Smooth muscle cell (in vitro differentiated cells): ENCODE data around the gene GRIK2. TPM values are rescaled to one million over a fixed set of nuclear protein-coding genes. Genes with fewer than 3 reads are reported as not detected.

Source experiments
- DNase-seq: peaks from one replicate; lab custom pipeline; 2025; ENCODE audit not compliant: unreplicated experiment; lab: John Stamatoyannopoulos, UW
- H2AFZ ChIP-seq: fragments of 200-600 bp; sonication (generic); 2 replicates; pipeline ENCODE4 v1.6.0; 2016; ENCODE audit warnings: antibody characterized with exemption, low read depth, mild to moderate bottlenecking
- H3F3A ChIP-seq: fragments of 200-600 bp; sonication (generic); 2 replicates; pipeline ENCODE4 v1.6.0; 2017; ENCODE audit warnings: antibody characterized with exemption, low read depth
- H3K27ac ChIP-seq: fragments of 200-600 bp; sonication (generic); 2 replicates; pipeline ENCODE4 v1.5.1; 2016; ENCODE audit warnings: low read depth, mild to moderate bottlenecking
- H3K27me3 ChIP-seq: fragments of 200-600 bp; sonication (generic); 2 replicates; pipeline ENCODE4 v1.6.1; 2016; ENCODE audit warnings: low read depth, mild to moderate bottlenecking
- H3K36me3 ChIP-seq: fragments of 200-600 bp; sonication (generic); 2 replicates; pipeline ENCODE4 v1.5.1; 2016; ENCODE audit warnings: low read depth
- H3K4me1 ChIP-seq: fragments of 200-600 bp; sonication (generic); 2 replicates; pipeline ENCODE4 v1.5.1; 2016; ENCODE audit warnings: low read depth
- H3K4me2 ChIP-seq: fragments of 200-600 bp; sonication (generic); 2 replicates; pipeline ENCODE4 v1.6.0; 2016; ENCODE audit warnings: mild to moderate bottlenecking
- H3K4me3 ChIP-seq: fragments of 200-600 bp; sonication (generic); 2 replicates; pipeline ENCODE4 v1.5.1; 2016; ENCODE audit warnings: mild to moderate bottlenecking
- H3K79me2 ChIP-seq: fragments of 200-600 bp; sonication (generic); 2 replicates; pipeline ENCODE4 v1.6.0; 2016; ENCODE audit warnings: low read depth, mild to moderate bottlenecking
- H3K9ac ChIP-seq: fragments of 200-600 bp; sonication (generic); 2 replicates; pipeline ENCODE4 v1.6.0; 2016; ENCODE audit warnings: low read depth
- H3K9me3 ChIP-seq: fragments of 200-600 bp; sonication (generic); replicated peaks from 2 replicates; pipeline ENCODE4 v1.5.1; 2016; ENCODE audit warnings: low read depth
- H4K20me1 ChIP-seq: fragments of 200-600 bp; sonication (generic); 2 replicates; pipeline ENCODE4 v1.6.0; 2016; ENCODE audit warnings: low read depth
- WGBS: methylation state at CpG from one replicate; pipeline ENCODE4 v1.1.7; 2016; ENCODE audit warnings: low lambda C conversion rate; 5-methylcytosine and 5-hydroxymethylcytosine counted together
- polyA plus RNA-seq: library from polyadenylated mRNA; unstranded; fragments of >200 nt; fragmentation: Nextera tagmentation; extraction: Ambion mirVana; gene quantifications from 2 replicates; pipeline ENCODE4 v1.2.1, GENCODE V29; 2016
- total RNA-seq: library from RNA; depleted of rRNA; stranded (reverse); fragments of >200 nt; gene quantifications from 2 replicates; pipeline ENCODE4 v1.2.3, GENCODE V29; 2014
- TF ChIP-seq, protein P1 (sequence below): fragments of 200-600 bp; sonication (generic); IDR thresholded peaks from 2 replicates; pipeline ENCODE4 v1.5.1; 2017; ENCODE audit warnings: borderline replicate concordance, mild to moderate bottlenecking, antibody characterized with exemption; ENCODE audit not compliant: insufficient read depth, poor library complexity, severe bottlenecking

The GRIK2 gene
- total and polyA plus RNA-seq, 2 experiments from 2014 or later = 10.0 to 23.6 TPM

DNA sequence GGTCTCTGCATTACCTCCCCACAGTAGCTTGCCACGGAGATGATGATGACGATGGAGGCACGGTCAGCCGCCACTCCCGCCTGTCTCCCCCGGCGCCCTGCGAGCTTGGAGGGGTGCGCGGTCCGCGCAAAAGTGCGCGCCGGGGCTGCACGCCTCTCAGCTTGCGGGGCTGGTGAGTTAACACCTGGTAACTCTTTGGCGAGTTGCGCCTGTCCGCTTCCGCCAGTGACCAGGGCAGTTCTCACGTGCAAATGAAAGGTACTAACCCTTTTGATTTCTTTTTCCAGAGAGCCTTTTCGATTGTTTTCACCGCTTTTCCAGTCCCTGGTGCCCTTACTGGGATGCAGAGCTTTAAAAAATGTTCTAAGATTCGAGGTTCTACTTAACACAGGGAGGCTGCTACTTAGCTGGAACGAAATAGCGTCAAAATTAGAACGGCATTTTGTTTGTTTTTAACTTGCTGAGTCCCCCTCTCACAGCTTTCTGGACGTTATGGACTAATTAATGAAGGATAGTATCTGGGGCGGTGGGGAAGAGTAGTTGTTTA is 6.2 kb downstream of the GRIK2 start:
- Histone ChIP-seq H3K36me3 (no peaks in the 10 kb centered on the region), H3K9ac (no peak overlapping the region), H2AFZ (no peak overlapping the region), H3K79me2 (no peaks in the 10 kb centered on the region), H3K4me2 (peak overlapping the region; percentile 71), H3K4me3 (peak overlapping the region; percentile 7), H3K27me3 (peaks cover 63% of the 10 kb centered on the region), H3K9me3 (no peaks in the 10 kb centered on the region), H3F3A (no peaks in the 10 kb centered on the region), H4K20me1 (peaks cover 29% of the 10 kb centered on the region), H3K4me1 (peaks cover 14% of the 10 kb centered on the region), H3K27ac (no peak overlapping the region)
- 58% methylated on average over 30 of the region's 30 CpGs for WGBS
- no peak for DNase-seq
- TF ChIP-seq, protein P1, sequence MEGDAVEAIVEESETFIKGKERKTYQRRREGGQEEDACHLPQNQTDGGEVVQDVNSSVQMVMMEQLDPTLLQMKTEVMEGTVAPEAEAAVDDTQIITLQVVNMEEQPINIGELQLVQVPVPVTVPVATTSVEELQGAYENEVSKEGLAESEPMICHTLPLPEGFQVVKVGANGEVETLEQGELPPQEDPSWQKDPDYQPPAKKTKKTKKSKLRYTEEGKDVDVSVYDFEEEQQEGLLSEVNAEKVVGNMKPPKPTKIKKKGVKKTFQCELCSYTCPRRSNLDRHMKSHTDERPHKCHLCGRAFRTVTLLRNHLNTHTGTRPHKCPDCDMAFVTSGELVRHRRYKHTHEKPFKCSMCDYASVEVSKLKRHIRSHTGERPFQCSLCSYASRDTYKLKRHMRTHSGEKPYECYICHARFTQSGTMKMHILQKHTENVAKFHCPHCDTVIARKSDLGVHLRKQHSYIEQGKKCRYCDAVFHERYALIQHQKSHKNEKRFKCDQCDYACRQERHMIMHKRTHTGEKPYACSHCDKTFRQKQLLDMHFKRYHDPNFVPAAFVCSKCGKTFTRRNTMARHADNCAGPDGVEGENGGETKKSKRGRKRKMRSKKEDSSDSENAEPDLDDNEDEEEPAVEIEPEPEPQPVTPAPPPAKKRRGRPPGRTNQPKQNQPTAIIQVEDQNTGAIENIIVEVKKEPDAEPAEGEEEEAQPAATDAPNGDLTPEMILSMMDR = no peak

DNA sequence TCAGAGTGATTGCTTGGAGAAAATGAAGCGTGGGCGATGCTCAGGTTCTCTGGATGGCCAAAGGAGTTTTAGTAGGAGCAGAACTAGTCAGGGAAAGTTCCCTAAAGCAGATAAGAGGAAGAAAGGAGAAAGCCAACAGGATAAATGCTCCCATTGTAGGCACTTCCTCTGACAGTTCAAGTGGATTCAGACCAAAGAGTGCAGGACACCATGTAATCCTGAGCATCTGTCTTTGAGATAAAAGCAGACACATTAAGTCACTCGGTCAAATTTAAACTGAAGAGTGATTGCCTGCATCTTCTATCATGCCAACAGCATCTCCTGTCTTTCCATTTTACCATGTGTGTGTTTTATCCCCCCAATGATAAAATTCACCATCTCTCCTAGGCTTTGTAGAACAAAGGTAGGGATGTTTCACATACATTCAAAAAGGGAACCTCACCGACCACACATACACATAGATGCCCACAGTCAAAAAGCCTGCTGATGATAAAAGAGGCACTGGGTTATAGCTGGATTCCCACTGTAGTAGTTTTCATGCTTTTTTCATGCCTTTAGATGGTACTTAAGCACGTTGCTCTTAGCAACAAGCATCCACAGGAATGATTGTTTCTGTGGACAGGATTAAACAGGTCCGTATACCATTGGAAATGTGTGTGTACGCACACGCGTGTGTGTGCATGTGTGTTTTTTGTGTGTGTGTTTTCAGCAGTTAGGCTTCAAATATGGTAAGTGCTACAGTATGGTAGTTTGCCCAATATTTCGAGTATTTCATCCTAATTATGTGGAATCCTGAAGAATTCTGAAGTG is 7.0 kb downstream of the GRIK2 start:
- Histone ChIP-seq H3K36me3 (no peaks in the 10 kb centered on the region), H3F3A (no peaks in the 10 kb centered on the region), H4K20me1 (peaks cover 21% of the 10 kb centered on the region), H3K4me2 (no peak overlapping the region), H3K9me3 (no peaks in the 10 kb centered on the region), H3K27me3 (peaks cover 63% of the 10 kb centered on the region), H2AFZ (no peak overlapping the region), H3K4me3 (no peak overlapping the region), H3K27ac (no peak overlapping the region), H3K9ac (no peak overlapping the region), H3K4me1 (peaks cover 13% of the 10 kb centered on the region), H3K79me2 (no peaks in the 10 kb centered on the region)
- DNase-seq = no peak
- TF ChIP-seq, protein P1 = no peak
- 69% methylated on average over 10 of the region's 10 CpGs for WGBS

DNA sequence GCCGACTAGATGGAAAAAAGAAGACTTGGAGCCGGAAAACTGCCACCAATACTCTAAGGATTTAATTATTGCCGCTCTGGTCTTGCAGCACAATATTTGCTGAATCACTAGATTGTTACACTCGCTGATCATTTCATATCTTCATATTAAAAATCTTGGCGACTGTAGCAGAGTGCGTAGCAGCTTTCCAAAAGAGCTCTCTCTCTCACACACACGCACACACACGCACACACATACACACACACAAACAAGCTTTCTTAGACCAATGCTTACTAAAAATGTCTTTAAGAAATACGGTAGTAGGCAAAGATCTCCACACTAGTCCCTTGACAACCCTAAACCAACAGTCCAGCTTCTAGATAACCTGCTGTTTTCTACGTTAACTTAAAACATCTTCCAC is 7.7 kb downstream of the GRIK2 start:
- no peak overlapping the region for H3K9ac ChIP-seq
- peak overlapping the region; percentile 93 for H3K4me2 ChIP-seq
- no peaks in the 10 kb centered on the region for H3F3A ChIP-seq

More for the DNA sequence above, 7.7 kb downstream of the GRIK2 start:
- TF ChIP-seq, protein P1 = no peak
- Histone ChIP-seq H3K36me3 (no peaks in the 10 kb centered on the region), H2AFZ (no peak overlapping the region), H3K4me1 (peaks cover 13% of the 10 kb centered on the region), H4K20me1 (peaks cover 15% of the 10 kb centered on the region), H3K27ac (no peak overlapping the region), H3K79me2 (no peaks in the 10 kb centered on the region), H3K4me3 (no peak overlapping the region), H3K27me3 (peaks cover 67% of the 10 kb centered on the region), H3K9me3 (no peaks in the 10 kb centered on the region)
- WGBS = 86% methylated on average over 10 of the region's 10 CpGs
- no peak for DNase-seq
